GM12878 (cell line): ENCODE measurements around the gene CENATAC. TPM values are rescaled to one million over a fixed set of nuclear protein-coding genes. Genes with fewer than 3 reads are reported as not detected.

Experiments
- ATAC-seq: fragments of 200-7000 bp; cut with Tn5 transposase; 3 replicates; pipeline ENCODE4 v1.9.1; 2020; ENCODE audit warnings: mild to moderate bottlenecking, moderate library complexity
- BruUV-seq: library from RNA; stranded (reverse); fragments of 400-500 nt; replicated peaks from 2 replicates; lab custom pipeline; 2021; lab: Mats Ljungman, UMichigan
- CTCF ChIA-PET: fragments of 300-600 bp; sonication (Branson Sonifier 250); formaldehyde crosslinking; extraction: SDS; loops from one replicate; lab custom pipeline; 2021; ENCODE audit warnings: inconsistent platforms; lab: Yijun Ruan, JAX
- POLR2A ChIA-PET: fragments of 350-600 bp; formaldehyde crosslinking; extraction: SDS; loops from one replicate; lab custom pipeline; 2021; ENCODE audit warnings: inconsistent platforms; lab: Charles Lee
- RAD21 ChIA-PET: fragments of 300-600 bp; sonication (Branson Sonifier 250); formaldehyde crosslinking; loops from one replicate; lab custom pipeline; 2023; ENCODE audit warnings: antibody characterized with exemption; ENCODE audit not compliant: unreplicated experiment; lab: Charles Lee
- SMC1A ChIA-PET: fragments of 300-600 bp; sonication (Branson Sonifier 250); formaldehyde crosslinking; loops from one replicate; lab custom pipeline; 2023; ENCODE audit not compliant: unreplicated experiment, uncharacterized antibody; lab: Charles Lee
- DNase-seq: peaks from one replicate; pipeline ENCODE4 v3.0.0-alpha.2; 2011; ENCODE audit warnings: low read depth, low spot score
- FAIRE-seq: peaks from 3 replicates; lab custom pipeline; 2011; peaks lifted over from hg19 to GRCh38; lab: Jason Lieb, UNC
- H2AFZ ChIP-seq: 2 replicates; pipeline ENCODE4 v1.6.0; 2011; ENCODE audit warnings: low read depth, low read length, control low read depth; ENCODE audit not compliant: control insufficient read depth
- H3K27ac ChIP-seq: 2 replicates; pipeline ENCODE4 v1.5.1; 2011; ENCODE audit warnings: control low read depth; ENCODE audit not compliant: control insufficient read depth, insufficient read depth
- H3K27me3 ChIP-seq, 2 experiments: replicated peaks in 1 of 2; 2 replicates each; pipeline versions ENCODE4 v1.6.0 to v1.6.1; 2011; ENCODE audit warnings: low read length in 1 of 2; ENCODE audit not compliant: control insufficient read depth in 2 of 2, insufficient read depth in 2 of 2
- H3K36me3 ChIP-seq, 2 experiments: 2 replicates each; pipeline ENCODE4 v1.5.1; 2011; ENCODE audit warnings: low read length in 1 of 2; ENCODE audit not compliant: control insufficient read depth in 2 of 2, insufficient read depth in 2 of 2
- H3K4me1 ChIP-seq: 2 replicates; pipeline ENCODE4 v1.6.1; 2011; ENCODE audit warnings: mild to moderate bottlenecking, low read length, moderate library complexity, mixed read lengths; ENCODE audit not compliant: control insufficient read depth, insufficient read depth
- H3K4me2 ChIP-seq: 2 replicates; pipeline ENCODE4 v1.6.0; 2011; ENCODE audit warnings: control low read depth; ENCODE audit not compliant: control insufficient read depth, insufficient read depth
- H3K4me3 ChIP-seq: fragments of 200-600 bp; sonication (generic); 2 replicates; pipeline ENCODE4 v1.5.1; 2016
- H3K79me2 ChIP-seq: 2 replicates; pipeline ENCODE4 v1.6.0; 2011; ENCODE audit warnings: low read length; ENCODE audit not compliant: control insufficient read depth, insufficient read depth
- H3K9ac ChIP-seq: 2 replicates; pipeline ENCODE4 v1.8.0; 2011; ENCODE audit warnings: low read length, control low read depth, mixed read lengths; ENCODE audit not compliant: control insufficient read depth, insufficient read depth
- H3K9me3 ChIP-seq: replicated peaks from 3 replicates; pipeline ENCODE4 v1.5.1; 2011; ENCODE audit warnings: mild to moderate bottlenecking, low read length; ENCODE audit not compliant: control insufficient read depth, insufficient read depth
- H4K20me1 ChIP-seq: 2 replicates; pipeline ENCODE4 v1.6.0; 2011; ENCODE audit not compliant: control insufficient read depth, insufficient read depth
- CBX3 ChIP-seq: fragments of 200-600 bp; sonication (generic); IDR thresholded peaks from 2 replicates; pipeline ENCODE4 v1.6.1; 2016; ENCODE audit warnings: low read depth, borderline replicate concordance
- IRF3 ChIP-seq: fragments of 450-650 bp; IDR thresholded peaks from 2 replicates; pipeline ENCODE4 v1.6.1; 2014; ENCODE audit warnings: mild to moderate bottlenecking
- IRF4 ChIP-seq: IDR thresholded peaks from 2 replicates; pipeline ENCODE4 v1.6.1; 2011; ENCODE audit warnings: low read depth, low read length
- MAX ChIP-seq: IDR thresholded peaks from 2 replicates; pipeline ENCODE4 v1.6.1; 2012; ENCODE audit warnings: low read depth, low read length, improper control_type of control experiment
- MXI1 ChIP-seq: fragments of 150-350 bp; IDR thresholded peaks from 2 replicates; pipeline ENCODE4 v1.6.1; 2011; ENCODE audit warnings: low read depth, mild to moderate bottlenecking, inconsistent platforms, low read length, improper control_type of control experiment
- PAX5 ChIP-seq: IDR thresholded peaks from 2 replicates; pipeline ENCODE4 v1.6.1; 2011; ENCODE audit warnings: low read depth, low read length, borderline replicate concordance
- SREBF1 ChIP-seq: IDR thresholded peaks from 2 replicates; pipeline ENCODE4 v1.6.1; 2012; ENCODE audit warnings: mild to moderate bottlenecking, low read length
- TCF12 ChIP-seq: IDR thresholded peaks from 2 replicates; pipeline ENCODE4 v1.6.1; 2011; ENCODE audit warnings: low read depth, mild to moderate bottlenecking, low read length
- YBX1 ChIP-seq: fragments of 450-650 bp; IDR thresholded peaks from 2 replicates; pipeline ENCODE4 v1.6.1; 2016; ENCODE audit warnings: antibody characterized with exemption
- ZNF217 ChIP-seq: fragments of 450-650 bp; IDR thresholded peaks from 2 replicates; pipeline ENCODE4 v1.6.1; 2017; ENCODE audit warnings: antibody characterized with exemption, mild to moderate bottlenecking
- WGBS: methylation state at CpG from one replicate; pipeline ENCODE4 v1.1.6; 2016; ENCODE audit warnings: low lambda C conversion rate; ENCODE audit not compliant: insufficient replicate concordance, insufficient coverage; ENCODE audit errors: missing lambda C conversion rate; 5-methylcytosine and 5-hydroxymethylcytosine counted together
- in situ Hi-C: fragments of 300-500 bp; cut with MboI; formaldehyde crosslinking; loops from 9 replicates; pipeline ENCODE4 v1.14.3; 2018; ENCODE audit warnings: mixed read lengths
- intact Hi-C: fragments of 100-400 bp; cut with micrococcal nuclease; formaldehyde crosslinking; loops from one replicate; pipeline ENCODE4 v1.14.2; 2022; ENCODE audit not compliant: unreplicated experiment
- polyA plus RNA-seq, 11 experiments: library from polyadenylated mRNA; depleted of rRNA in 4 of 11; unstranded in 6 of 11; stranded (reverse) in 5 of 11; fragments of >200 nt; fragmentation: Nextera tagmentation in 4 of 11; fragmentation: Illumina TruSeq in 1 of 11; extraction: Ambion mirVana in 4 of 11; extraction: Trizol in 1 of 11; gene quantifications; 1 replicate in 1 of 11; 2 replicates in 10 of 11; pipeline versions ENCODE4 v1.2.1 to v1.2.3, GENCODE V29; 2011 to 2016; ENCODE audit warnings: inconsistent platforms in 2 of 11, missing spikeins in 2 of 11, low read depth in 1 of 11
- total RNA-seq, 4 experiments: library from RNA; depleted of rRNA in 3 of 4; stranded (reverse); fragments of >200 nt in 3 of 4; fragmentation: Illumina TruSeq in 1 of 4; extraction: Trizol in 1 of 4; gene quantifications; 2 replicates each; pipeline versions ENCODE4 v1.2.1 to v1.2.3, GENCODE V29; 2013 to 2021

CENATAC gene
- total and polyA plus RNA-seq, 10 of the 15 experiments (the other 5 are each of a cell fraction or from before 2014, with no cell fraction given): 4.8 to 37.1 (median 24.1) TPM

GRCh38 chr11:119047205-119047604, 49.3 kb downstream of the CENATAC start:
- FAIRE-seq: no peak
- in situ Hi-C loops: no loop called here

More at GRCh38 chr11:119047205-119047604, 49.3 kb downstream of the CENATAC start:
- no peak overlapping the region for H3K4me2 ChIP-seq
- no peak overlapping the region for H2AFZ ChIP-seq
- no peak for TF ChIP-seq CBX3
- TF ChIP-seq YBX1: no peak
- no peak for TF ChIP-seq MAX
- no peak for TF ChIP-seq SREBF1
- no peak for TF ChIP-seq IRF3
- no peak for TF ChIP-seq IRF4
- TF ChIP-seq ZNF217: no peak
- no peak for TF ChIP-seq PAX5
- TF ChIP-seq TCF12: no peak
- no peak for TF ChIP-seq MXI1
- TF ChIP-seq, all 136 proteins: peak for 0
- Histone ChIP-seq H3K9ac (no peak overlapping the region), H3K9me3 (no peaks in the 10 kb centered on the region), H3K4me3 (no peak overlapping the region), H3K27me3 (no peaks in the 10 kb centered on the region), H3K79me2 (peaks cover 9% of the 10 kb centered on the region), H4K20me1 (no peaks in the 10 kb centered on the region), H3K27ac (no peak overlapping the region), H3K4me1 (peaks cover 14% of the 10 kb centered on the region), H3K36me3 (peaks cover 40% of the 10 kb centered on the region in 2 experiments)
- 17% methylated on average over 6 of the region's 6 CpGs for WGBS
- ChIA-PET RAD21 (interaction anchor here (1.5 kb wide), 1 partner anchor 178 kb away, joined by 3 read pairs; no protein-coding TSS in a partner anchor), POLR2A (interaction anchor here (0.5 to 2.5 kb wide), 3 partner anchors 9 to 287 kb away, joined by 3 to 10 read pairs (median 4); no protein-coding TSS in a partner anchor), CTCF (no interaction called here), SMC1A (no interaction called here)
- DNase-seq (no peak), ATAC-seq (no peak)
- intact Hi-C loops: no loop called here
- no TSS peak for BruUV-seq
